Astrocyte of the spinal cord (primary cell): Measurements from ENCODE around the gene SNX9.

ENCODE experiments used
- DNase-seq: peaks from one replicate; pipeline ENCODE4 v3.0.0; 2011; ENCODE audit warnings: low read depth, low spot score
- H3K4me3 ChIP-seq: 2 replicates; pipeline ENCODE4 v1.5.1; 2011; ENCODE audit warnings: low read depth, mild to moderate bottlenecking, low read length, moderate library complexity
- in situ Hi-C: cut with HindIII; loops from 2 replicates; pipeline ENCODE4 v1.10.0; 2017; ENCODE audit warnings: low sequenced_read_pairs
- TF ChIP-seq, protein P1 (sequence below): IDR thresholded peaks from 2 replicates; pipeline ENCODE4 v1.5.1; 2012; ENCODE audit warnings: low read depth, mild to moderate bottlenecking, low read length, inconsistent platforms

Gene SNX9

DNA sequence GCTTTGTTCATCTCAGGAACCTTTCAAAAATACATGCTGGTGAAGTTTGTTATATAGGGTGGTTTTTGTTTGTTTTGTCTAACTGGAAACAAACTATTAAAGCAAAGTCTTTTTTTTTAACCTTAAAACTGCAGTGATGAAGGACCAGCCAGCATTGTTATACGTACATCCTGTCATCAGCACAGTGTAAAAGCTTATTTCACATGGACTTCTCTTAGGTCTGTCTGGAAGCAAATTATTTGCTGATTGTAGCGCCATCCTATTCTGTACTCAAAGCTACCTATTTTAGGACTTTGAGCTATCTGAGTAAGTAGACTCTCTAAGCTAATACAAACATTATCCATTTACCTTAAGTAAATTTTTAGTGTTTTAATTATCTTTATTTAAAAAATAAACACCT lies 61.7 kb downstream of the SNX9 start:
- TF ChIP-seq, protein P1, sequence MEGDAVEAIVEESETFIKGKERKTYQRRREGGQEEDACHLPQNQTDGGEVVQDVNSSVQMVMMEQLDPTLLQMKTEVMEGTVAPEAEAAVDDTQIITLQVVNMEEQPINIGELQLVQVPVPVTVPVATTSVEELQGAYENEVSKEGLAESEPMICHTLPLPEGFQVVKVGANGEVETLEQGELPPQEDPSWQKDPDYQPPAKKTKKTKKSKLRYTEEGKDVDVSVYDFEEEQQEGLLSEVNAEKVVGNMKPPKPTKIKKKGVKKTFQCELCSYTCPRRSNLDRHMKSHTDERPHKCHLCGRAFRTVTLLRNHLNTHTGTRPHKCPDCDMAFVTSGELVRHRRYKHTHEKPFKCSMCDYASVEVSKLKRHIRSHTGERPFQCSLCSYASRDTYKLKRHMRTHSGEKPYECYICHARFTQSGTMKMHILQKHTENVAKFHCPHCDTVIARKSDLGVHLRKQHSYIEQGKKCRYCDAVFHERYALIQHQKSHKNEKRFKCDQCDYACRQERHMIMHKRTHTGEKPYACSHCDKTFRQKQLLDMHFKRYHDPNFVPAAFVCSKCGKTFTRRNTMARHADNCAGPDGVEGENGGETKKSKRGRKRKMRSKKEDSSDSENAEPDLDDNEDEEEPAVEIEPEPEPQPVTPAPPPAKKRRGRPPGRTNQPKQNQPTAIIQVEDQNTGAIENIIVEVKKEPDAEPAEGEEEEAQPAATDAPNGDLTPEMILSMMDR: no peak
- no peak overlapping the region for H3K4me3 ChIP-seq
- in situ Hi-C loops: no loop called here
- no peak for DNase-seq

DNA sequence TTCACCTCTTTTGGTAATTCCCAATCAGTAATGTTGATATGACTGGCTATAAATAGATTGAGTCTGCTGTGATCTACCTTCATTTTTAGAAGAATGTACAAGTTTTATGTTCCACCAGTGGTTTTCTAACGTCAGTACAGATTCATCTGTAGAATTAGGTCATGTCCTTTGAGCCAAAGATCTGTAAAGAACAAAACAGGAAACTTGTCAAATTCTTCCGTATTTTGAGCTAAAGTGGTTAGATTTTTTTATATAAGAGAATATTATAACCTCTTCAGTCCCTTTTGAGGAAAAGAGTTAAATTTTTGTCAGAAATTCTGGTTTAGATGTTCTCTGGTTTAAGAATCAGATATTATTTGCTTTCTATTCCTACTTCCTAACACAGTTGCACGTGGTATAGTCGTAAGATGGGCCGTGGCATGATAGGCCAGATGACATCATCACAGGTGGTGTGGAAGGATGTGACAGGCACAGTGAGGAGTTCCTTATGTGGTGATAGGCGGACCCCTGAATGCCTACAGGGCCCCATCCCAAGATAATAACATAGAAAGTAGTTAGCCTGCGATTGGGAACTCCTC lies 62.3 kb downstream of the SNX9 start:
- no peak overlapping the region for H3K4me3 ChIP-seq
- TF ChIP-seq, protein P1: no peak
- in situ Hi-C loops: no loop called here
- no peak for DNase-seq

DNA sequence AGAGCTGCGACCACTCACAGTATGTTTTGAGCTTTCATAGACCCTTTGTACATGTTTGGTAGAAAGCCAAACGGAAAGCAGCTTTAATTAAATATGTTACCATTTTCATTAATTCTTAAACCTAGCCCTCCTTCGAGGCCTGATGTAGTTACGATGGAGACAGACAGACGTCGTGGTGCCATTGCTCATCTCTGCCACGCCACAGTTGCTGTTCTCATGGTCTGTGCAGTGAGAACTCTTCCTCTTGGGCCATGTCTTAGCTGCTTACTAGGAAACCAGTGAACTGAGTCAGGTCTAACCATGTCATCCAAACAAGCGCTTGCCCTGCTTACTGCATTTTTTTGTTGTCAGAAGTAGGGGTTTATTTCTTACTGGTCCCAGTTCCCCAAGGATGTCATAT lies 62.8 kb downstream of the SNX9 start:
- DNase-seq: no peak
- H3K4me3 ChIP-seq: no peak overlapping the region
- TF ChIP-seq, protein P1: no peak
- in situ Hi-C loops: no loop called here

DNA sequence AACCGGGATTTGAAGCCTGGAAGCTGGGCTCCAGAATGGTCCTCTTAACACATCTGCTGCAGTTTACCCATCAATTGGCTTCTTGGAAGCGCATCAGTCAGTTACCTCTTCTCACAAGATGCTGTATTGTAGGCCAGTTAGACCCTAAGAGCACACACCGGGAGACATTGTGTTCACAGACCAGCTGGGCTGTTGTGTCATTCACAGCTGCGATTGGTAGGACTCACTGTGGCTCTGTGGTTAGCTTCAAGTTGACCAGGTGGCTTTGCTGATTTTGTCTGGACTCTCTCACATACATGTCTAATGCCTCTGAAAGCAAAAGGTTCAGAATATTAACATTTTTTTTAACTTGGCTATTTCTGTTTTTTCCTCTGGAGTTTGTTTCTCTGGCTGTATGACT lies 64.8 kb downstream of the SNX9 start:
- no peak overlapping the region for H3K4me3 ChIP-seq
- in situ Hi-C loops: no loop called here
- TF ChIP-seq, protein P1: no peak
- no peak for DNase-seq

DNA sequence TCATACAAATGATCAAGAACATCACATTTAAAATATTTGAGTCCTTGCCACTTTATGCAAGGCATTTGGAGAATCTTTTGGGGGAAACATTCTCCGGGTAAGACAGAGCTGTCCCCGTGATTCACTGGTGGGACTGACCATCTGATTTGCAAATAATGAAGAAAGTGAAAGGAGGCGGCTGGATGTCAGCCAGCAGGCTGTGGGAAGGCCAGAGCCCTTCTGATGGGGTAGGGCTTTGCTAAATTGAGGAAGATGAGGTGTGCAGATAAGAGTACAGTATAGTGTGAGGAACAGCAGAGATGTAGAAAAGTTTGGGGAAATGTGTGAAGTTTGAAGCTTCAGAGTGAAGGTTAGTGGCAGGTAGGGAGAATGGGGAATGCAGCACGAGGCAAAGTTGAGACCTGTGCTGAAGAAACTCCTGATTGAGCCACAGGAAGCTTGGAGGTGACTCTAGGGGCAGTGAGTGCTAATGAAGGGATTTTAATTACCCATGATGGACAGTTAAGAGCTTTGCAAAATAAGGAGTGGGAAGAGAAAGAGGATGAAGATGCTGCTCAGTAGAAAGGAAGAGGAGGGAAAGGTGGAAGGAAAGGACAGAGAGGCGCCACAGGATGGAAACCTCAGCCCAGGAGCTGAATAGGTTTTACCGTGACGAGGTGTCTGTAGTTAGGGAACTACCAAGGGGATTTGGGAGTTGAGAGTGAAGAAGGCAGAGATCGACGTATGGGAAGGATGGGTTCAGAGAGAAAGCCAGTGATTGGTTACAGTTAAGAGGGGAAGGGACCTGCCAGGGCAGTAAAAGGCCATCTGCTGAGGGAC lies 68.7 kb downstream of the SNX9 start:
- in situ Hi-C loops: no loop called here
- TF ChIP-seq, protein P1: no peak
- no peak for DNase-seq
- no peak overlapping the region for H3K4me3 ChIP-seq

DNA sequence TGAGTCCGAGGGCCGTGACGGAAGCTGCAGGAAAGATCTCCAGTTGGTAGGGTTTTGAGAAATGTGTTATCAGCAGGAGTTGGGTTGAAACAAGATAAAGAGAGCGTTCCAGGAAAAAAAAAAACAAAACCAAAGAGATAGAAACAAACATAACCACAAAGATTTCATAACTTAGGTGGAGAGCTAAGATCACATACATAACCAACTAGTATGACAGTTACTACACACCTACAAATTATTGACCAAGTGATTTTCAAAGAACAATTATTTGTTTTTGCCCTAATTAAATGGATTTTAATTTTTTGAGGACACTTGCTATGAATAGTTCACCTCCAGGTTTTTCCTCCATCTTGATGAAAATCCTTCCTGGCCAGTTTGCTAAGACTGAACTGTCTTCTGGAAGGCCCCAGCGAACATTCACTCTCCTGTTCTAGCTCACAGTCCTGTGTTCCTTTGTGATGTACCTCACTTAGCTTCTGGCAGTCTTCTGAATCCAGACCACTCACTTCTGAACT lies 69.4 kb downstream of the SNX9 start:
- H3K4me3 ChIP-seq: no peak overlapping the region
- TF ChIP-seq, protein P1: no peak
- DNase-seq: no peak
- in situ Hi-C loops: no loop called here
